ENCODE data around the gene KLK15.
"Not testable (repeated sequence)": the region's sequence is repeated elsewhere in the genome, so short reads cannot be mapped to it uniquely, and the experiment has no call there.

KLK15 gene

DNA sequence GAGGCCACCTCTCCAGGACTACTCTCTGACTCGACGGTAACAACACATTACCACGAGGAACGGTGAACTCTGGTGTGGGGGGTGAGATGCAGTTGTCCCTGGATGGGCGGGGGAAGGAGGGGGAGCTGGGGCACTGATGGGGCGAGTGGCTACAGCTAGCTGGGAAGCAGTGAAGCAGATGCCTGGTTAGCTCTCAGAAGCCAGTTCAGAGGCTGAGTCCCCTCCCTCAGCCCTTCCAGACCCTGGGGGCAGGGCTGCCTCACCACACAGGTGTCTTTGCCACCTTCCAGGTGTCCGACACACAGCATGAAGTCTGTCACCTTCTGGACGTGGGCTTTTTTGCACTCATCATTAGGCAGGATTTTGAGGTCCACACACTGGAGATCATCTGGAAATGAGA is 13.7 kb downstream of the KLK15 start:
- ChIA-PET POLR2A (ENCODE audit: low non-redundant PET) (no interaction called here), CTCF (no interaction called here)
- TF ChIP-seq, protein P1, sequence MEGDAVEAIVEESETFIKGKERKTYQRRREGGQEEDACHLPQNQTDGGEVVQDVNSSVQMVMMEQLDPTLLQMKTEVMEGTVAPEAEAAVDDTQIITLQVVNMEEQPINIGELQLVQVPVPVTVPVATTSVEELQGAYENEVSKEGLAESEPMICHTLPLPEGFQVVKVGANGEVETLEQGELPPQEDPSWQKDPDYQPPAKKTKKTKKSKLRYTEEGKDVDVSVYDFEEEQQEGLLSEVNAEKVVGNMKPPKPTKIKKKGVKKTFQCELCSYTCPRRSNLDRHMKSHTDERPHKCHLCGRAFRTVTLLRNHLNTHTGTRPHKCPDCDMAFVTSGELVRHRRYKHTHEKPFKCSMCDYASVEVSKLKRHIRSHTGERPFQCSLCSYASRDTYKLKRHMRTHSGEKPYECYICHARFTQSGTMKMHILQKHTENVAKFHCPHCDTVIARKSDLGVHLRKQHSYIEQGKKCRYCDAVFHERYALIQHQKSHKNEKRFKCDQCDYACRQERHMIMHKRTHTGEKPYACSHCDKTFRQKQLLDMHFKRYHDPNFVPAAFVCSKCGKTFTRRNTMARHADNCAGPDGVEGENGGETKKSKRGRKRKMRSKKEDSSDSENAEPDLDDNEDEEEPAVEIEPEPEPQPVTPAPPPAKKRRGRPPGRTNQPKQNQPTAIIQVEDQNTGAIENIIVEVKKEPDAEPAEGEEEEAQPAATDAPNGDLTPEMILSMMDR (conservative IDR thresholded peaks at IDR 0.05; ENCODE audit: low read depth), result no peak
- H3K27ac ChIP-seq, result no peak overlapping the region
- no peak for DNase-seq (ENCODE audit: low spot score)

DNA sequence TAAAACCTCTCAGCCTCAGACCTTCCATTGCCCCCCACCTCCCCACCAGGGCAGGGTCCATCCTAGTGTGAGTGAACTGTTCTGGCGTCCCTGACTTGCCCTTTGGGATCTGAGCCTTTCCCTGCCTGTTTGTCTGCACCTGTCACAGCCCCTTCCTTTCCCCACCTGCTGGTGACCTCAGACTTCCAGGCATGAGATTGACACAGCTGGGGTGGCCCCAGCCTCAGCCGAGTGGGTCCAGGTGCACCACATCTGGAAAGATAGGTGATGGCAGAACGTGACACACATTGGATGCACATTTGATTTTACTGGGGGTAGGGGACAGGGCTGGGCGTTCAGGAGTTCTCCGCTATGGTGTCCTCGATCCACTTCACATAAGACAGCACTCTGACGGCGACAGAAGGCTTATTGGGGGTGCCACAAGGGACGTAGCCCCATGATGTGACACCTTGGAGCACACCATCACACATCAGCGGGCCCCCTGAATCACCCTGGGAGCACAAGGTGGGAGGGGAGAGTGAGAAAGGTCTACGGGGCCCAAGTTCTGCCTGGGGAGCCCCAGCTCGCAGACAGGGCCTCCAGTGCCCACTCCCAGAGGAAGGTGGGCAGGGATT is 14.4 kb downstream of the KLK15 start:
- ChIA-PET POLR2A (ENCODE audit: low non-redundant PET) (no interaction called here), CTCF (interaction anchor here (0.6 kb wide), 1 partner anchor 43 kb away, joined by 4 read pairs; no protein-coding TSS in a partner anchor)
- DNase-seq (ENCODE audit: low spot score), result no peak
- TF ChIP-seq, protein P1 (conservative IDR thresholded peaks at IDR 0.05; ENCODE audit: low read depth), result no peak
- no peak overlapping the region for H3K27ac ChIP-seq

DNA sequence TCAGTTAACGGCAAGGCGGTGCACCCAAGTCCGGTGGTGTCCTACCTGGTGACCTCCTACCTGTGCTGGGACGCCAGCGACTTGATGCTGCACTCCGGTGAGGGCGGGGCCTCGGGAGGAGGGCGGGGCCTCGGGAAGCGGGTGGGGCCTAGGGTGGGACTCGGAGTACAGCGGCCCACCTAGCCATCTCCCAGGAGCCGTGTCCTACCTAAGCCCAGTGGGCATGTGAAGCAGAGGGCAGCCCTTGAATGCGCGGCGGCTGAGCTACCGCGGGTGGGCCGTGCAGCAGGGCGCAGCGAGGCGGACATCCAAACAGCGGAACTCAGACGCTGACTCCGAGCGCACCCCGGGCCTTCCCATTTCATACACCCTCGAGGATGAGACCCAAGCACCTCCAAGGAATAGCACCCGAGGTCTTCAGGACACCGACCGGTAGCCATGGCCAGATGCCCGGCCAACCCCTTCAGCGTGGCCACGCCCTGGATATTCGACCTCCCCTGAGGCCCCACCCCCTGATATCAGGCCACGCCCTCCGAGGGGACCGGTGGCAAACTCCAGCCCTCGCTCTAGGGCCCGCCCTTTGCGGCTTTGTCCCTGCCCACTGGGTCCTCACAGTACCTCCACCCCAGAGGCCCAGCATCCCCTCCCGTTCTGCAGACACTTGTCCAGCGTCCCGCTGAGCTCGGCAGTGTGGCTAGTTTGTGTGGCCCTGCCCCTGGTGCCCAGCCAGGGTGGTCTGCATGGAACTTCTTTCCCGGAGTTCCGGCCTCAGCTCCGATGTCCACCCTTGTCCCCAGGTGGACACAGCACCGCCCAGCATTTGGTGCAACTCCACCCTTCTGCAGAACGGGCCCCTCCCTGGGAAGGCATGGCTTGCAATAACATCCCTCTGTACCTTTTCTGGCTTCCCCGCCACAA is 15.2 kb downstream of the KLK15 start:
- TF ChIP-seq, protein P1 (conservative IDR thresholded peaks at IDR 0.05; ENCODE audit: low read depth), result no peak
- ChIA-PET POLR2A (ENCODE audit: low non-redundant PET) (no interaction called here), CTCF (interaction anchor here (0.6 kb wide), 1 partner anchor 44 kb away, joined by 4 read pairs; no protein-coding TSS in a partner anchor)
- no peak for DNase-seq (ENCODE audit: low spot score)
- no peak overlapping the region for H3K27ac ChIP-seq

DNA sequence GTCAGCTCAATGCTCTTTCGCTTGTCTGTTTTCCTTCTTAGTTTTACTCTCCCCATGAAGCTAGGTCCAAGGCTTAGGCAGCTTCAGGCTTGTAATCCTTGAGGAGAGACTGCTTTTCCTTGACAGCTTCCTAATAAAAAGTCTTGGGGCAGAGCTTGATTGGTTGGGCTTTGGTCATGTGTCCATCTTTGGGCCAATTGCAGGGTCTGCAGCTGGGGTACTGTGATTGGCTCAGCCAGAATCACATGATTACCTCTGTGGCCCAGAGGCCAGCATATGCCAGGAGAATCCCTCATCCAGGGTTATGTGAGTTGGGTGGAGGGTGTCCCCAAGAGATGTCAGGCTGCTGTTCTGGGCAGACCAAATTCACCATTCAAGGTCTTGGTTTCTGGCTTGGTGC is 17.9 kb downstream of the KLK15 start:
- CTCF ChIA-PET, result no interaction called here
- TF ChIP-seq, protein P1 (conservative IDR thresholded peaks at IDR 0.05; ENCODE audit: low read depth), result no peak
- H3K27ac ChIP-seq, result no peak overlapping the region
- DNase-seq (ENCODE audit: low spot score), result no peak
- POLR2A ChIA-PET (ENCODE audit: low non-redundant PET), result no interaction called here

DNA sequence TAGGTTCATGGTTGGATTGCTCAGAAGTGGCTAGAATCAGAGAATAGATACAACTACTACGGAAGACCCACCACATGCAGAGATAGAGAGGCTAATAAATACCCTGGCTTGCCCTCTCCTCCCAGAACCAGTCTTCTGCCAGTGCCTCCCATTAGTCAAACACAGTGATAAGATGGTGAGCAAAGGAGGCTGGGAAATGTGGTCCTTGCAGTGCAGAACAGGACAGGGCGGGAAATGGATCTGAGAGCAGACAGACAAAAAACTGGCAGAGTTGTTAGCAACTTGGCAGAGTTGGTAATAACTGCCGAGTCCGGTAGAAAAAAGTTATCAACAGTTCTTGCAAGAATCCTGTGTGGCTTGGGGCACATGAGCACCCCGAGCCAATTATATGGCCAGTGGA is 18.5 kb downstream of the KLK15 start:
- CTCF ChIA-PET, result no interaction called here
- TF ChIP-seq, protein P1 (conservative IDR thresholded peaks at IDR 0.05; ENCODE audit: low read depth), result no peak
- DNase-seq (ENCODE audit: low spot score), result no peak
- POLR2A ChIA-PET (ENCODE audit: low non-redundant PET), result no interaction called here
- no peak overlapping the region for H3K27ac ChIP-seq

DNA sequence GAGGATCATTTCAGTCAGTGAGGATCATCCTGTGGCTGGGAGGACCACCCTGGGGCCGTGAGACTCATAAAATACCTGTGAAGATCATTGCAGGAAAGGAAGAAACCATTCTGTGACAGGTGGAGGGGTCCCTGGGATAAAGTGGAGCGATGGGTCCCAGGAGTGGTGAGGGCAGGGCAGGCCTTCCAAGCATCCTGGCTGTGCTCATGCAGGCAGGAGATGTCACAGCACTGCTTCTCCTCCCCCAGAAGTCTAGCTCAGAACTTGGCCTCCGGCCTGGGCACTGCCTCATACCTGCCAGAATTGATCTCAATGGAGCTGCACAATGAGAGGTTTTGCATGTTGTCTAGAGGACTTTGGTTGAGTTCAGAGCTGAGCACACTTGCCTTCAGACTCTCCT is 20.9 kb downstream of the KLK15 start:
- DNase-seq (ENCODE audit: low spot score), result no peak
- ChIA-PET POLR2A (ENCODE audit: low non-redundant PET) (no interaction called here), CTCF (no interaction called here)
- TF ChIP-seq, protein P1 (conservative IDR thresholded peaks at IDR 0.05; ENCODE audit: low read depth), result no peak
- H3K27ac ChIP-seq, result no peak overlapping the region

DNA sequence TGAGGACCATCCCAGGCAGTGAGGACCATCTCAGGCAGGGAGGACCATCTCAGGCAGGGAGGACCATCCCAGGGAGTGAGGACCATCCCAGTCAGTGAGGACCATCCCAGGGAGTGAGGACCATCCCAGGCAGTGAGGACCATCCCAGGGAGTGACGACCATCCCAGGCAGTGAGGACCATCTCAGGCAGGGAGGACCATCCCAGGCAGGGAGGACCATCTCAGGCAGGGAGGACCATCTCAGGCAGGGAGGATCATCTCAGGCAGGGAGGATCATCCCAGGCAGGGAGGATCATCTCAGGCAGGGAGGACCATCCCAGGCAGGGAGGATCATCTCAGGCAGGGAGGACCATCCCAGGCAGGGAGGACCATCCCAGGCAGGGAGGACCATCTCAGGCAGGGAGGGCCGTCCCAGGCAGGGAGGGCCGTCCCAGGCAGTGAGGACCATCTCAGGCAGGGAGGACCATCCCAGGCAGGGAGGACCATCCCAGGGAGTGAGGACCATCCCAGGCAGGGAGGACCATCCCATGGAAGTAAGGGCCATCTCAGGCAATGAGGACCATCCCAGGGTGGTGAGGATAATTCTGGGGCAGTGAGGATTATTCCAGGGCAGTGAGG is 21.6 kb downstream of the KLK15 start:
- H3K27ac ChIP-seq; CTCF ChIA-PET; DNase-seq (ENCODE audit: low spot score); POLR2A ChIA-PET (ENCODE audit: low non-redundant PET): not testable (repeated sequence)
